Ectodermal cell (in vitro differentiated cells): ENCODE data around the gene CLIC4.

Source experiments
- H3K27ac ChIP-seq: 2 replicates; pipeline ENCODE4 v1.7.0; 2013; ENCODE audit warnings: mild to moderate bottlenecking, low read depth, low read length; ENCODE audit not compliant: insufficient read depth, poor library complexity, severe bottlenecking
- H3K27me3 ChIP-seq: 2 replicates; pipeline ENCODE4 v1.7.0; 2013; ENCODE audit warnings: mild to moderate bottlenecking, low read length; ENCODE audit not compliant: insufficient read depth, control insufficient read depth, poor library complexity, severe bottlenecking
- H3K36me3 ChIP-seq: one replicate; pipeline ENCODE4 v1.7.0; 2013; ENCODE audit warnings: low read length; ENCODE audit not compliant: control insufficient read depth, insufficient read depth
- H3K4me1 ChIP-seq: one replicate; pipeline ENCODE4 v1.7.0; 2013; ENCODE audit warnings: low read length; ENCODE audit not compliant: control insufficient read depth, insufficient read depth
- H3K4me3 ChIP-seq: 2 replicates; pipeline ENCODE4 v1.7.0; 2013; ENCODE audit warnings: low read depth, low read length, control low read depth; ENCODE audit not compliant: insufficient read depth
- H3K9me3 ChIP-seq: 2 replicates; pipeline ENCODE4 v1.7.0; 2013; ENCODE audit warnings: mild to moderate bottlenecking, low read length, moderate library complexity; ENCODE audit not compliant: control insufficient read depth
- WGBS, 2 experiments: methylation state at CpG; one replicate each; pipeline ENCODE4 v1.1.7; 2013; ENCODE audit warnings: missing lambda C conversion rate in 2 of 2; 5-methylcytosine and 5-hydroxymethylcytosine counted together

The CLIC4 gene

DNA sequence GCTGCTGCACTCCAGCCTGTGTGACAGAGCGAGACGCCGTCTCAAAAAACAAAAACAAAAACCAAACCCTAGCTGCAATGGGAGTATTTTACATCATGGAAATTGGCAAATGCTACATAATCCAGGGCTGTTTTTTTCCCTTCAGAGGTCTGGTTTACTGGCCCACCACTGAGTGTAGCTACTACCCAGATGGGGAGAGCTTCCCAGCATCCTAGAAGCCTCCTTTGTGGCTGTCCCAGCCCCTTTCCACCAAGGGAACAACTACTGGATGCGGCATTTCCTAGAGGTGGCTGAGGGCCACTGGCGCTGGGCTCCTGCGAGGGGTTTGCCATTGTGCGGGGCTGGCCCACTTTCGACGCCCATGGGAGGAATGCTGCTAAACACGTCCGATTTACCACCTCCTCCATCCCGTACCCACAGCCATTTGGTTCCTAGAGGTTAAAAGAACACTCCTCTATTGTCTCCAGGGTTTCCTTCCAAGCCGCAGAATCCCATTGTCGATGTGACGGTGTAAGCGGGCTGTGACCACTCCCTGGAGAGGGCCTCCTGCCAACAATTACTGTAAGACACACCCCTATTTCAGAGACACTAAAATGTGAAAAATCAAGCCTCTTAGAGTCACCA lies 129.5 kb downstream of the CLIC4 start:
- H3K36me3 ChIP-seq: no peaks in the 10 kb centered on the region
- H3K4me1 ChIP-seq: peaks cover 5% of the 10 kb centered on the region
- H3K9me3 ChIP-seq: no peaks in the 10 kb centered on the region
- no peak overlapping the region for H3K27ac ChIP-seq
- H3K27me3 ChIP-seq: no peaks in the 10 kb centered on the region
- no peak overlapping the region for H3K4me3 ChIP-seq
- WGBS, 2 experiments: 78 to 80% methylated on average over 16 of the region's 16 CpGs

DNA sequence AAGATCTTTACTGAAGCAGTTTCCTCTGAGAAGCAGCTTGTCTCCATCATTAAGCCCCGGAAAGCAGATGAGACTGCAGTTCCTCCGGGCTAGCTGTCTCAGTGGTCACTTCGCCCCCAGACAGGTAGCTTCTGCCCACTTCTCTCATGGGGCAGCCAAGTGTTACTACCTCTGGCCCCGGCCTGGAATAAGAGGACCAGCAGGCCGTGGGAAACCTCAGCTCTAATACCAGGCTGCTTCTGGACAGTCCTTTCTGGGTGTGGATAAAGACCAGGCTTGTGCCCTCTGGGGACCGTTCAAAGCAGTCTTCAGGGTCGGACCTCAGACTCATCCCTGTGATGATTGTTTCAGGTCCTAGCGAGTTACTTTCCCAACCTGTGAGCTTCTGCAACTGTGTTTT lies 130.0 kb downstream of the CLIC4 start:
- Histone ChIP-seq H3K9me3 (no peaks in the 10 kb centered on the region), H3K36me3 (no peaks in the 10 kb centered on the region), H3K27ac (no peak overlapping the region), H3K4me1 (peaks cover 5% of the 10 kb centered on the region), H3K27me3 (no peaks in the 10 kb centered on the region), H3K4me3 (no peak overlapping the region)
- WGBS, 2 experiments: 91 to 95% methylated on average over 8 of the region's 8 CpGs

DNA sequence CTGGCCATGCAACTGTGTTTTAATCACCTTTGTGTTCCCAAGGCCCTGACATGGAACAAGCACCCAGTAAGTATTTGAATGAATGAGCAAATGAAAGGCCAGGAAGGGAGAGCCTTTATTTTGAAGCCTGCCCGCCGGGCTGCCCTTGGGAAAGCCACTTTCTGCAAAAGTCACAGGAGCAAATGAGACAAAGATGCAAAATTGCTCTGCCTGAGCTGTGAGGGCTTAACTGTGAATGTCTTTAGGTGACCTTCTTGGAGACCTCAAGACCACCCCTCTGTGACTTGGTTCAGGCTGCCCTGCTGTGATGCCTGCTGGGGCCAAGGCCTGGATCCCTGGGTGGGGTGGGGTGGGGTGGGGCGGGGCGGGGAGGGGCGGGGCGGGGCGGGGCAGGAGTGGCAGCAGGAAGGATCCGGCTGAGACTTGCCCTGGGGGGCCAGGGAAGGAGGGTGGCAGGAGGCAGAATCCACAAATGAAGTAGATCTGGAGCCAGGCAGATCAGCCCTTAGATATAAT lies 130.8 kb downstream of the CLIC4 start:
- 75 to 82% methylated on average over 5 to 6 of the region's 8 CpGs for WGBS, 2 experiments
- H3K36me3 ChIP-seq: no peaks in the 10 kb centered on the region
- H3K27me3 ChIP-seq: no peaks in the 10 kb centered on the region
- H3K9me3 ChIP-seq: no peaks in the 10 kb centered on the region
- no peak overlapping the region for H3K4me3 ChIP-seq
- H3K4me1 ChIP-seq: peaks cover 5% of the 10 kb centered on the region
- no peak overlapping the region for H3K27ac ChIP-seq

DNA sequence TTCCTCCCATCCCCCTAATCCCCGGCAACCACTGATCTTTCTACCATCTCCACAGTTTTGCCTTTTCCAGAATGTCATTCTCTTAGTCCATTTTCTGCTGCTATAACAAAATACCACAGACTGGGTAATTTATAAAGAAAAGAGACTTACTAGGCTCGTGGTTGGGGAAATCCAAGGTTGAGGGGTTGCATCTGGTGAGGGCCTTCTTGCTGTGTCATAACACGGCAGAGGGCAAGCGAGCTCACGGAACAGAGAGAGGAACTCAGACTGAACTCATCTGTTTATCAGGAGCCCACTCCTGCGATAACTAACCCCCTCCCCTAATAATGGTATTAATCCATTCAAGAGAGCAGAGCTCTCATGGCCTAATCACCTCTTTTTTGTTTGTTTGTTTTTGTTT lies 132.8 kb downstream of the CLIC4 start:
- H3K9me3 ChIP-seq: no peaks in the 10 kb centered on the region
- 91 to 93% methylated on average over 6 of the region's 6 CpGs for WGBS, 2 experiments

DNA sequence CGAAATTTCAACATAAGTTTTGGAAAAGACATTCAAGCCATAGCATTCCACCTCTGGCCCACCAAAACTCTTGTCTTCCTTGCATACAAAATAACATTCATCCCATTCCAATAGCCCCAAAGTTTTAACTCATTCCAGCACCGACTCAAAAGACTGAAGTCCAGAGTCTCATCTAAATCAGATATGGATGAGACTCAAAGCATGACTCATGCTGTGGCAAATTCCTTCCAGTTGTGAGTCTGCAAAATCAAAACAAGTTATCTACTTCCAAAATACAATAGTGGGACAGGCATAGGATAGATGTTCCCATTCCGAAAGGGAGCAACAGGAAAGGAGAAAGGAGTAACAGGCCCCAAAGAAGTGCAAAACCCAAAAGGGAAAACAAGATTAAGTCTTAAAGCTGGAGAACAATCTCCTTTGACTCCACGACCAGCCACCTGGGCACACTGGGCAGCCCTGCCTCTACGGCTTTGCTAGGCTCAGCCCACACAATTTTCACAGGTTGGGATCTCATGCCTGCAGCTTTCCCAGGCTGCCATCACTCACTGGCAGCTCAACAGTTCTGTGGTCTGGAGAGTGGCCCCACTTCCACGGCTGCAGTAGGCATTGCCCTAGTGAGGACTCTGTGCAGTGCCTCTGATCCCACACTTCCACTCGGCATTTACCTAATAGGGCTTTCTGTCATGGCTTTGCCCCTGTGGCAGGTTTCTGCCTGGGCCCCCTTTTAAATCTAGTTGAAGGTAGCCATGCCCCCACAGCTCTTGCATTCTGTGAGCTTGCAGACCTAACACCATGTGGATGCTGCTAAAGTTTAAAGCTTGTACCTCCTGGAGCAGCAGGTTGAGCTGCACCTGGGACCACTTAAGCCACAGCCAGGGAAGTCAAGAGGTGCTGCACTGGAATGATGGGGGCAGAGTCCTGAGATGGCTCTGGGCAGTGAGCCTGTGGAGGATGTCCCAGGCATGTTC lies 133.8 kb downstream of the CLIC4 start:
- Histone ChIP-seq H3K27me3 (no peaks in the 10 kb centered on the region), H3K4me1 (peaks cover 5% of the 10 kb centered on the region), H3K9me3 (no peaks in the 10 kb centered on the region), H3K36me3 (no peaks in the 10 kb centered on the region), H3K27ac (no peak overlapping the region), H3K4me3 (no peak overlapping the region)
- 89 to 90% methylated on average over 7 of the region's 7 CpGs for WGBS, 2 experiments

More for the DNA sequence above, 132.8 kb downstream of the CLIC4 start:
- no peak overlapping the region for H3K27ac ChIP-seq
- peaks cover 5% of the 10 kb centered on the region for H3K4me1 ChIP-seq
- H3K4me3 ChIP-seq: no peak overlapping the region
- H3K36me3 ChIP-seq: no peaks in the 10 kb centered on the region
- H3K27me3 ChIP-seq: no peaks in the 10 kb centered on the region

DNA sequence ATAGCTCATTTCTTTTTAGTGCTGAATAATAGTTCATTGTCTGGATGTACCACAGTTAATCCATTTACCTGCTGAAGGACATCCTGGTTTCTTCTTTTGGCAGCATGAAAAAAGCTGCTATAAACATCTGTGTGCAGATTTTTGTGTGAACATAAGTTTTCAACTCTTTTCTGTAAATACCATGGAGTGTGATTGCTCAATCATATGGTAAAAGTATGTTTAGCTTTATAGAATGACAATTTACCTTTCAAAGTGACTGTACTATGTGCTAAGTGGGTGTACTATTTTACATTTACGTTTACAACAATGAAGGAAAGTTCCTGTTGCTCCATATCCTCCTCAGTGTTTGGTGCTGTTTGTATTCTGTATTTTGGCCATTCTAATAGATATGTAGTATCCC lies 135.8 kb downstream of the CLIC4 start:
- no peaks in the 10 kb centered on the region for H3K4me1 ChIP-seq
- H3K27me3 ChIP-seq: no peaks in the 10 kb centered on the region
- no peaks in the 10 kb centered on the region for H3K9me3 ChIP-seq
- no peaks in the 10 kb centered on the region for H3K36me3 ChIP-seq
- WGBS, 2 experiments: 93 to 100% methylated on average over 1 of the region's 1 CpG
- no peak overlapping the region for H3K27ac ChIP-seq
- H3K4me3 ChIP-seq: no peak overlapping the region

DNA sequence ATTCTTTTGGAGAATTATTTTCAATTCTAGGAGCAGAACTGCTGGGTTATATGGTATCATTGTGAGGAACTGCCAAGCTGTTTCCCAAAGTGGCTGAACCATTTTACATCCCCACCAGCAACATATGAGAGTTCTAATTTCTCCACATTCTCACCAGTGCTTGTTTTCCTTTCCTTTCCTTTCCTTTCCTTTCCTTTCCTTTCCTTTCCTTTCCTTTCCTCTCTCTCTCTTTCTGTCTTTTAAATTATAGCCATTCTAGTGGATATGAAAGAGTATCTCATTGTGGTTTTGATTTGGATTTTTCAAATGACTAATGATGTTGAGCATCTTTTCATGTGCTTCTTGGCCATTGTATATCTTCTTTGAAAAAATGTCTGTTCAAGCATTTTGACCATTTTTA lies 139.5 kb downstream of the CLIC4 start:
- no peak overlapping the region for H3K27ac ChIP-seq
- H3K27me3 ChIP-seq: no peaks in the 10 kb centered on the region
- H3K36me3 ChIP-seq: no peaks in the 10 kb centered on the region
- H3K4me3 ChIP-seq: no peak overlapping the region
- no peaks in the 10 kb centered on the region for H3K4me1 ChIP-seq
- no peaks in the 10 kb centered on the region for H3K9me3 ChIP-seq

DNA sequence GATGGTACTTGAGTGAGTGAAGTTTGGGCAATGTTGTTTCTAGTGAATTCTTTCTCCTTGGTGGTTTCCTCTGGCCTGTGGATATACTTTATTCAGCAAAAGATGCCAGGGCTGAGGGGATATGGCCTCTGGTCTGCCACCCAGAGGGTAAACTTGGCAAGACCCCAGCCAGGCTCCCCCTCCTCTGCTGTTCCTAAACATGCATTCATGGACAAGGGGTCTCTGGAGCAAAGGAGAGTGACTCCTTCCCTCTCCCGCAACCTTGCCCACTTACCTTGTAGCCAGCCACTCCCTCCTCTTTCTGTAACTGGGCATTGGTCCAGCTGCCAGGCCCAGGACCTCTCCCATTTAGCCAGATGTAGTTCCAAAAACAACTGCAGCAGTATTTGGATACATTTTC lies 141.0 kb downstream of the CLIC4 start:
- no peak overlapping the region for H3K27ac ChIP-seq
- no peak overlapping the region for H3K4me3 ChIP-seq
- H3K9me3 ChIP-seq: no peaks in the 10 kb centered on the region
- H3K27me3 ChIP-seq: no peaks in the 10 kb centered on the region
- 95 to 96% methylated on average over 1 of the region's 1 CpG for WGBS, 2 experiments
- H3K36me3 ChIP-seq: no peaks in the 10 kb centered on the region
- no peaks in the 10 kb centered on the region for H3K4me1 ChIP-seq

DNA sequence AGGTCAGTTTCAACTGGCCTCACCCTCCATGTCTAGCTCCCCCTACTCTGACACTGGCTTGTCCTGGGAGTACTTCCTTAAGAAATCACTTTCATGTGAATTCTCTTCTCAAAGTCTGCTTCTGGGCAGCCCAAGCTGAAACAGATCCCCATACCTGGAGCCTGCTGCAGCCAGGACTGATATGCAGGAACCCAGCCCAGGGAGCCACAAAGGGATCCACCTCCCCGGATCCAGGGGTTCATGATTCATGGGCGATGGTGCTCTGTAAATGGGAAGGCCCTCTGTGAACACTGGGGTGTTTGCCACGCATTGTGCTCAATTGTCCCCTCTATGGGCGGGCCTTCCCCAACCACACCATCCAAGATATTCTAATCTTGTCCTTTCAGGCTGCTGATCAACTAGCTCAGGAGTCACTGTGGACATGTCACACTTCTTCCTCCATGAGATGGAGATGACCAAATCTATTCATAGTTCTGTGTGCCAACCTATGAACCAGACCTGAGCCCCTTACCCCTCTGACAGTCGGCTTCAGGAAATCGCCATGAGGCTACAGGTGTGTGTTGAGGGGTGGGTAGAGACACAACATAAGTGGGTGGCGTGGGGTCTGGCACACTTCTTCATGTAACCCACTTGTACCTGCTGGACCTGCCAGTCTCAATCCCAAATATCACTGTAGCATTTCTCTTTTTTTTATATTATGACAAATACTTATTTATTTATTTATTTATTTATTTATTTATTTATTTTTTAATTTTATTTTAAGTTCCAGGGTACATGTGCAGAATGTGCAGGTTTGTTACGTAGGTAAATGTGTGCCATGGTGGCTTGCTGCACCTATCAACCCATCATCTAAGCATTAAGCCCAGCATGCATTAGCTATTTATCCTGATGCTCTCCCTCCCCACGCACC lies 143.1 kb downstream of the CLIC4 start:
- H3K27me3 ChIP-seq: no peaks in the 10 kb centered on the region
- 93 to 95% methylated on average over 7 to 9 of the region's 9 CpGs for WGBS, 2 experiments

More for the DNA sequence above, 143.1 kb downstream of the CLIC4 start:
- Histone ChIP-seq H3K4me3 (no peak overlapping the region), H3K4me1 (no peaks in the 10 kb centered on the region), H3K36me3 (no peaks in the 10 kb centered on the region), H3K9me3 (peaks cover 2% of the 10 kb centered on the region), H3K27ac (no peak overlapping the region)
